ENCODE results near the gene ATP1B4.

ATP1B4 gene

DNA sequence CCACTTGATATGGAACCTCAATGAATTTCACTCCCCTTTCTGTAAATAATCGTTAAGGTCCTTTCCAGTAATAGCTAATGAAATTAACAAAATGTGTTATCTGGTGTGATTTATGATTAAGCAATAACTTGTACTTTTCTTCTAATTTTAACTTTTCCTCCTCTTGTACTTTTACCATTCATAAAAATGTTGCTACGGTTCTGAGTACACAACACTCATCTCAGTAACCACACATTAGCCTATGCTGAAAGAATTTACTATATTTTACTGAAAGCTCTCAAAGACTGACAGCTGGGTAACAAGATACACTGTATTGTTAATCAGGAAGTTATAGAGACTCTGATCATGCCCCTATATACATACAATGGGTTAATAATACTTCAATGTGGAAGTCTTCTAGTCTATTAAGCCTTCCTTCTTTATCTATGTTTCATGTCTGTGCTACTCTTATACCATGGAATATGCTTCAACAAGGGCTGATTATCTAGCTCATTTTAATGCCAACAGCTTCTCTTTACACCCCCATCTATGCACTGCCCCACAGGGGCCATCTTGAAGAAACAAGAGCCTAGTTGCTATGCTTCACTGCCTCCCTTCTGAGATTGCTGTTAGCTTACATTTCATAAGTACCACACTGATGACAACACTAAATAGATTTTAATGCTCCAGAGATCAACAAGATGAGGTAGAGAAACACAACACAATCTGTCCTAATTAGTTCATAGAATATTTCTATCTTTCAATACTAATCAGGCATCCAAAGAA lies 68.1 kb downstream of the ATP1B4 start:
- 100% methylated on average over 1 of the region's 2 CpGs for WGBS
- H3K27me3 ChIP-seq (ENCODE audit: insufficient read depth, low read length) = no peaks in the 10 kb centered on the region
- no peak overlapping the region for H3K9ac ChIP-seq (ENCODE audit: low read depth, low read length)
- H3K4me1 ChIP-seq (ENCODE audit: insufficient read depth, low read length) = no peaks in the 10 kb centered on the region
- H3K36me3 ChIP-seq (ENCODE audit: insufficient read depth, low read length) = no peaks in the 10 kb centered on the region
- no peaks in the 10 kb centered on the region for H3K9me3 ChIP-seq (ENCODE audit: insufficient read depth, low read depth, low read length)
- H3K4me3 ChIP-seq (ENCODE audit: low read length) = no peak overlapping the region
- no peak overlapping the region for H3K27ac ChIP-seq (ENCODE audit: low read depth, low read length)

Data from HUES64 (cell line).